ENCODE results near the gene NDUFA3.

Gene NDUFA3

DNA sequence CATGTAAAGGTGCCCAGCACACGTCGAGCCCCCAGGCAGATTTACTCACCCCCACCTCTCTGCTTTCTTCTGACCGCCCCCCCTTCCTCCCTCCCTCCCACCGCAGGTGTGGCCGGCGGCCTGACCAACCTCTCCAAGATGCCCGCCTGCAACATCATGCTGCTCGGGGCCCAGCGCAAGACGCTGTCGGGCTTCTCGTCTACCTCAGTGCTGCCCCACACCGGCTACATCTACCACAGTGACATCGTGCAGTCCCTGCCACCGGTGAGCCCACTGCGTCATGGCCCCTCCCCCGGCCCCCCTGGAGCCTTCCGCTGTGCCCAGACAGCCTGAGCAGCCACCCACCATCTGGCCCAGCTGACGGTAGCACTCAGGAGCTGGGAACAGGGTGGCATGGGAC is 21.7 kb downstream of the NDUFA3 start:
- Histone ChIP-seq H3K36me3 (ENCODE audit: control insufficient read depth, low read length) (peaks cover 75% of the 10 kb centered on the region), H3F3A (ENCODE audit: control insufficient read depth, insufficient read depth) (no peaks in the 10 kb centered on the region), H3K27ac (ENCODE audit: low read depth, low read length) (no peak overlapping the region), H3K4me2 (ENCODE audit: low read length) (no peak overlapping the region), H3K9me2 (replicated peaks; ENCODE audit: control insufficient read depth, low read length) (no peaks in the 10 kb centered on the region), H4K20me1 (ENCODE audit: control insufficient read depth, insufficient read depth, low read depth, low read length) (no peaks in the 10 kb centered on the region), H3K27me3 (ENCODE audit: control insufficient read depth, low read length) (no peaks in the 10 kb centered on the region), H3K4me3 (ENCODE audit: low read length) (no peak overlapping the region), H3K9me3 (ENCODE audit: control insufficient read depth, insufficient read depth, low read length) (no peaks in the 10 kb centered on the region), H3K79me2 (ENCODE audit: control insufficient read depth, low read length) (no peaks in the 10 kb centered on the region), H3K4me1 (ENCODE audit: control insufficient read depth, low read length) (no peaks in the 10 kb centered on the region)
- TF ChIP-seq, protein P1, sequence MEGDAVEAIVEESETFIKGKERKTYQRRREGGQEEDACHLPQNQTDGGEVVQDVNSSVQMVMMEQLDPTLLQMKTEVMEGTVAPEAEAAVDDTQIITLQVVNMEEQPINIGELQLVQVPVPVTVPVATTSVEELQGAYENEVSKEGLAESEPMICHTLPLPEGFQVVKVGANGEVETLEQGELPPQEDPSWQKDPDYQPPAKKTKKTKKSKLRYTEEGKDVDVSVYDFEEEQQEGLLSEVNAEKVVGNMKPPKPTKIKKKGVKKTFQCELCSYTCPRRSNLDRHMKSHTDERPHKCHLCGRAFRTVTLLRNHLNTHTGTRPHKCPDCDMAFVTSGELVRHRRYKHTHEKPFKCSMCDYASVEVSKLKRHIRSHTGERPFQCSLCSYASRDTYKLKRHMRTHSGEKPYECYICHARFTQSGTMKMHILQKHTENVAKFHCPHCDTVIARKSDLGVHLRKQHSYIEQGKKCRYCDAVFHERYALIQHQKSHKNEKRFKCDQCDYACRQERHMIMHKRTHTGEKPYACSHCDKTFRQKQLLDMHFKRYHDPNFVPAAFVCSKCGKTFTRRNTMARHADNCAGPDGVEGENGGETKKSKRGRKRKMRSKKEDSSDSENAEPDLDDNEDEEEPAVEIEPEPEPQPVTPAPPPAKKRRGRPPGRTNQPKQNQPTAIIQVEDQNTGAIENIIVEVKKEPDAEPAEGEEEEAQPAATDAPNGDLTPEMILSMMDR (IDR thresholded peaks at IDR 0.05; ENCODE audit: low read depth, low read length, poor library complexity, severe bottlenecking) = no peak
- no peak for TF ChIP-seq EZH2phosphoT487 (IDR thresholded peaks at IDR 0.05; ENCODE audit: borderline replicate concordance, low read length)

DNA sequence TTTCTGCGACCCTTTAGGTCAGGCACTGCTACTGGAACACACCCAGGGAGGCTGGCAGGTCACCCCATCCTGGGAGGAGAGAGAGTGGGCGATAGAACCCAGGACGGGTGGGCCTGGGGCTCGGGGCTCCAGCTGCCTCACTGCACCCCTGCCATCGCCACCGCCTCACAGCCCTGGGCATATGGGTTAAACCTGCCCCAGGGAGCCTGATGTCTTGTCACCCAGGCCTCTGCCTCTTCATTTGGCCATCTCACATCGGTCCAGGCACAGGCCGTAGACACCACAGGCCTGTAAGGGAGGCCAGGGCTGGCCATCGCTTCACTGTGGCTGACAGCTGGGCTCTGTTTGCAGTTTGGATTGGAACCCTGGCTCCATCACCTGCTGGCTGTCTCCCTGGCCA is 23.1 kb downstream of the NDUFA3 start:
- Histone ChIP-seq H3K79me2 (ENCODE audit: control insufficient read depth, low read length) (no peaks in the 10 kb centered on the region), H3K4me2 (ENCODE audit: low read length) (no peak overlapping the region), H3K9me3 (ENCODE audit: control insufficient read depth, insufficient read depth, low read length) (no peaks in the 10 kb centered on the region), H3K27me3 (ENCODE audit: control insufficient read depth, low read length) (no peaks in the 10 kb centered on the region), H3F3A (ENCODE audit: control insufficient read depth, insufficient read depth) (no peaks in the 10 kb centered on the region), H3K4me1 (ENCODE audit: control insufficient read depth, low read length) (no peaks in the 10 kb centered on the region), H3K9me2 (replicated peaks; ENCODE audit: control insufficient read depth, low read length) (no peaks in the 10 kb centered on the region), H3K27ac (ENCODE audit: low read depth, low read length) (no peak overlapping the region), H3K36me3 (ENCODE audit: control insufficient read depth, low read length) (peaks cover 71% of the 10 kb centered on the region), H3K4me3 (ENCODE audit: low read length) (no peak overlapping the region), H4K20me1 (ENCODE audit: control insufficient read depth, insufficient read depth, low read depth, low read length) (no peaks in the 10 kb centered on the region)
- TF ChIP-seq, protein P1 (IDR thresholded peaks at IDR 0.05; ENCODE audit: low read depth, low read length, poor library complexity, severe bottlenecking) = no peak
- no peak for TF ChIP-seq EZH2phosphoT487 (IDR thresholded peaks at IDR 0.05; ENCODE audit: borderline replicate concordance, low read length)

DNA sequence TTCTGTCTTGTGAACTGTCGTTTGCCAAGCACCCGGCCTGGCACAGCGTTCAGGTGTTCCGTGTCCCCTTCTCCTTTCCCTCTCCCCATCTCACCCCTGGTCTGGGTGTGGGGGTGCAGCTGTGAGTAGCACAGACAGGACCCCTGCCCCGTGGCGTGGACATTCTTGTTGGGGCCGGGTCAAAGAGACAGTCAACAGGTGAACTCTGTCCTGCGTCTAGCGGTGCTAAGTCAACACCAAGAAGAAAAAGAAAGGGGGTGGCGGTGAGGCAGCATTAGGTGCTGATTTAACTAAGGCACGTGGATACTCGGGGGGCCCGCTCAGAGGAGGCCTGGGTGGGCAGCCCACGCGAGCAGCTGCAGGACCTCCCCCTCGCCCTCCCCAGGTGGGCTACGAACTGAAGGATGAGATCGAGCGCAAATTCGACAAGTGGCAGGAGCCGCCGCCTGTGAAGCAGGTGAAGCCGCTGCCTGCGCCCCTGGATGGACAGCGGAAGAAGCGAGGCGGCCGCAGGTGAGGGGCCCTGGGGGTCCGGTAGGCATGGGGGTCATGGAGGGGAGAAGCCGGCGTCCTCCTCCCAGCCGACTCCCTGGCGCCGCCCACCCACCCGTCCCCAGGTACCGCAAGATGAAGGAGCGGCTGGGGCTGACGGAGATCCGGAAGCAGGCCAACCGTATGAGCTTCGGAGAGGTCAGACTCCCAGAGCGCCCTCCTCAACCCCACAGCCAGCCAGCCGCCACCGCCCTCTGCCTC is 25.2 kb downstream of the NDUFA3 start:
- Histone ChIP-seq H3K4me2 (ENCODE audit: low read length) (no peak overlapping the region), H3K9me2 (replicated peaks; ENCODE audit: control insufficient read depth, low read length) (no peaks in the 10 kb centered on the region), H4K20me1 (ENCODE audit: control insufficient read depth, insufficient read depth, low read depth, low read length) (0 out of 2 replicates have a peak, but pooled peaks cover 3% of the 10 kb centered on the region), H3K27me3 (ENCODE audit: control insufficient read depth, low read length) (no peaks in the 10 kb centered on the region), H3K79me2 (ENCODE audit: control insufficient read depth, low read length) (no peaks in the 10 kb centered on the region), H3K27ac (ENCODE audit: low read depth, low read length) (no peak overlapping the region), H3K36me3 (ENCODE audit: control insufficient read depth, low read length) (peaks cover 66% of the 10 kb centered on the region), H3K4me1 (ENCODE audit: control insufficient read depth, low read length) (no peaks in the 10 kb centered on the region), H3F3A (ENCODE audit: control insufficient read depth, insufficient read depth) (no peaks in the 10 kb centered on the region), H3K4me3 (ENCODE audit: low read length) (no peak overlapping the region), H3K9me3 (ENCODE audit: control insufficient read depth, insufficient read depth, low read length) (no peaks in the 10 kb centered on the region)
- no peak for TF ChIP-seq EZH2phosphoT487 (IDR thresholded peaks at IDR 0.05; ENCODE audit: borderline replicate concordance, low read length)
- TF ChIP-seq, protein P1 (IDR thresholded peaks at IDR 0.05; ENCODE audit: low read depth, low read length, poor library complexity, severe bottlenecking) = no peak

Measured in DOHH2 (cell line).